H1 (cell line): ENCODE measurements around the gene CNGA2.

Source experiments
- CTCF ChIP-seq, 3 experiments: IDR thresholded peaks; 1 replicate in 2 of 3; 2 replicates in 1 of 3; pipeline versions ENCODE4 v1.5.1 to v1.6.1; 2011; ENCODE audit warnings: low read length in 3 of 3, mild to moderate bottlenecking in 3 of 3, inconsistent platforms in 2 of 3, low read depth in 1 of 3, moderate library complexity in 1 of 3; ENCODE audit not compliant: insufficient read depth in 1 of 3; ENCODE audit errors: control extremely low read depth in 1 of 3
- JUND ChIP-seq: IDR thresholded peaks from 2 replicates; pipeline ENCODE4 v1.6.1; 2011; ENCODE audit warnings: mild to moderate bottlenecking, improper control_type of control experiment, low read length
- RBBP5 ChIP-seq: IDR thresholded peaks from 2 replicates; pipeline ENCODE4 v1.7.1; 2012; ENCODE audit warnings: low read depth, mild to moderate bottlenecking, inconsistent platforms, low read length, moderate library complexity, borderline replicate concordance
- SP1 ChIP-seq: IDR thresholded peaks from 2 replicates; pipeline ENCODE4 v1.6.1; 2011; ENCODE audit warnings: low read depth, low read length
- SRF ChIP-seq: IDR thresholded peaks from 2 replicates; pipeline ENCODE4 v1.6.1; 2011; ENCODE audit warnings: mild to moderate bottlenecking, low read depth, low read length, moderate library complexity
- YY1 ChIP-seq: IDR thresholded peaks from 2 replicates; pipeline ENCODE4 v1.6.1; 2011; ENCODE audit warnings: low read depth, mild to moderate bottlenecking, low read length

- no peak for TF ChIP-seq RBBP5
- no peak for TF ChIP-seq CTCF (IDR thresholded peaks at IDR 0.05; ENCODE audit: control extremely low read depth in 1 of 3, insufficient read depth in 1 of 3, low read depth in 1 of 3, low read length in 3 of 3)
- TF ChIP-seq JUND: no peak
- no peak for TF ChIP-seq SP1
- no peak for TF ChIP-seq SRF
- TF ChIP-seq YY1: no peak
Observed at GRCh38 chrX:151725338-151725614, 9.3 kb upstream of the CNGA2 start.
